ENCODE measurements around the gene DRAXIN.

DRAXIN gene

GRCh38 chr1:11708554-11709350 is 17.2 kb downstream of the DRAXIN start:
- FAIRE-seq (no peak), DNase-seq (ENCODE audit: insufficient read length, low spot score) (no peak)
- TF ChIP-seq, protein P1, sequence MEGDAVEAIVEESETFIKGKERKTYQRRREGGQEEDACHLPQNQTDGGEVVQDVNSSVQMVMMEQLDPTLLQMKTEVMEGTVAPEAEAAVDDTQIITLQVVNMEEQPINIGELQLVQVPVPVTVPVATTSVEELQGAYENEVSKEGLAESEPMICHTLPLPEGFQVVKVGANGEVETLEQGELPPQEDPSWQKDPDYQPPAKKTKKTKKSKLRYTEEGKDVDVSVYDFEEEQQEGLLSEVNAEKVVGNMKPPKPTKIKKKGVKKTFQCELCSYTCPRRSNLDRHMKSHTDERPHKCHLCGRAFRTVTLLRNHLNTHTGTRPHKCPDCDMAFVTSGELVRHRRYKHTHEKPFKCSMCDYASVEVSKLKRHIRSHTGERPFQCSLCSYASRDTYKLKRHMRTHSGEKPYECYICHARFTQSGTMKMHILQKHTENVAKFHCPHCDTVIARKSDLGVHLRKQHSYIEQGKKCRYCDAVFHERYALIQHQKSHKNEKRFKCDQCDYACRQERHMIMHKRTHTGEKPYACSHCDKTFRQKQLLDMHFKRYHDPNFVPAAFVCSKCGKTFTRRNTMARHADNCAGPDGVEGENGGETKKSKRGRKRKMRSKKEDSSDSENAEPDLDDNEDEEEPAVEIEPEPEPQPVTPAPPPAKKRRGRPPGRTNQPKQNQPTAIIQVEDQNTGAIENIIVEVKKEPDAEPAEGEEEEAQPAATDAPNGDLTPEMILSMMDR (IDR thresholded peaks at IDR 0.05; ENCODE audit: insufficient read depth, missing control alignments), result no peak

GRCh38 chr1:11711490-11711889 is 20.0 kb downstream of the DRAXIN start:
- TF ChIP-seq, protein P1 (IDR thresholded peaks at IDR 0.05; ENCODE audit: insufficient read depth, missing control alignments), result no peak
- DNase-seq (ENCODE audit: insufficient read length, low spot score) (no peak), FAIRE-seq (no peak)

- TF ChIP-seq, protein P1 (IDR thresholded peaks at IDR 0.05; ENCODE audit: insufficient read depth, missing control alignments), result no peak
- DNase-seq (ENCODE audit: insufficient read length, low spot score) (no peak), FAIRE-seq (no peak)
Measured at GRCh38 chr1:11712285-11712684, 20.8 kb downstream of the DRAXIN start.

DNA sequence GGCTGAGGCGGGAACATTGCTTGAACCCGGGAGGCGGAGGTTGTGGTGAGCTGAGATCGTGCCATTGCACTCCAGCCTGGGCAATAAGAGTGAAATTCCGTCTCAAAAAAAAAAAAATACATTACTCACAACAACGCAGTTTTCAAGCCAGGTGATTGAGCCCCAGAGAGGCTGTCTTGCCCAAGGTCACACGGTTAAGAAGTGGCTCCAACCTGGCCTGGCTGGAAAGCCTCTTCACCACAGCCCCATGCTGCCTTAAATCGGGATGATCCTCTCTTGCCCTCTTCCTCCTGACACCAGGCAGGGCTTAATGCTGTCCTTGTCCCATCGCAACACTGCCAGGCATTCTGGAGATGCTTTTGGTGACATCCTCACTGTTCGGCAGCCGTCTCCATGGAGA is 21.6 kb downstream of the DRAXIN start:
- TF ChIP-seq, protein P1 (IDR thresholded peaks at IDR 0.05; ENCODE audit: insufficient read depth, missing control alignments), result no peak
- no peak for FAIRE-seq
- no peak for DNase-seq (ENCODE audit: insufficient read length, low spot score)

DNA sequence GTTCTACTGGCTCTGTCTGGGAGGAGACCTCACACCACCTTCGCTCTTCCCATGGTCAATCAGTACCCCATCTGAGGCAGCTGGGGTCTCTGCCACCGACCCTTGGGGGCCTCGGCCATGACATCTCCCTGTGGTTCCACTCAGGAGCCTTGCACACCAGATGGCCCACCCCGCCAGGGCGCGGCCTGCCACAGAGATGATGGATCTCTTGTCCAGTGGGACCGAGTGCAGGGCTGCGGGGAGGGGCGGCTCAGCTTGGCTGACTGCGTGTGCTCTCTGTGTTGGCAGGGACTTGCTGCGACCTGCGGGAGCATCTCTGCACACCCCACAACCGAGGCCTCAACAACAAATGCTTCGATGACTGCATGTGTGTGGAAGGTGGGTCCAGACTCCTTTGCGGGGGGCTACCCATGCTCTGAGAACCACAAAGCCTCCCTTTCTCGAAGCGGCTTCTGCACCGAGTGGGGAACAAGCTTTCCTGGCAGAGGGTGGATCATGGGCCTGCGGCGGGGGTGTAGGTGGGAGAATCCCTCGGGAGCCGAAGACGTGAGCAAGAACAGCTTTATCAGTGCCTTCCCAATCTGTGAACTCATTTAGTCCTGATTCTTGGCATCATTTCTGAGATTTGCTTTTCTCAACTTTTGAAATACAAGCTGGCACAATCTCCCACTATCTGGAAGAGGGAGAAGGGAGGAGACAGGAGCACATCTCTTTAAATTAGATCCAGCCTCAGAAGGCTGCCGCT is 23.5 kb downstream of the DRAXIN start:
- FAIRE-seq (no peak), DNase-seq (ENCODE audit: insufficient read length, low spot score) (no peak)
- TF ChIP-seq, protein P1 (IDR thresholded peaks at IDR 0.05; ENCODE audit: insufficient read depth, missing control alignments), result no peak

- DNase-seq (ENCODE audit: insufficient read length, low spot score), result peak; percentile 31
- FAIRE-seq, result no peak
Measured at GRCh38 chr1:11719313-11720032, 28.0 kb downstream of the DRAXIN start.

More at GRCh38 chr1:11719313-11720032, 28.0 kb downstream of the DRAXIN start:
- TF ChIP-seq, protein P1 (IDR thresholded peaks at IDR 0.05; ENCODE audit: insufficient read depth, missing control alignments), result peak; percentile 87

All from D721Med (cell line).